ENCODE results near the gene CASP7.
"Not testable (repeated sequence)": the region's sequence is repeated elsewhere in the genome, so short reads cannot be mapped to it uniquely, and the experiment has no call there.

CASP7 gene

GRCh38 chr10:113762083-113762482 lies 82.4 kb downstream of the CASP7 start:
- DNase-seq: no peak

GRCh38 chr10:113764582-113764981 lies 84.9 kb downstream of the CASP7 start:
- no peak for DNase-seq

GRCh38 chr10:113765910-113766309 lies 86.2 kb downstream of the CASP7 start:
- no peak for DNase-seq

GRCh38 chr10:113767222-113767621 lies 87.5 kb downstream of the CASP7 start:
- DNase-seq: no peak

- DNase-seq: no peak
Measured at GRCh38 chr10:113770346-113770745, 90.6 kb downstream of the CASP7 start.

- DNase-seq: not testable (repeated sequence)
Measured at GRCh38 chr10:113771131-113771530, 91.4 kb downstream of the CASP7 start.

GRCh38 chr10:113775686-113776294 lies 96.1 kb downstream of the CASP7 start:
- DNase-seq: no peak

GRCh38 chr10:113776553-113776952 lies 96.8 kb downstream of the CASP7 start:
- DNase-seq: no peak

All from NCI-H1092 (cell line).